GM18867 (cell line): ENCODE results near the gene PDXK.
A peak's percentile ranks its signal among the peaks of the same experiment; 100 is the strongest.

Experiments used
- ATAC-seq: cut with Tn5 transposase; IDR thresholded peaks from one replicate; pipeline ENCODE4 v1.9.1; 2021; ENCODE audit warnings: mild to moderate bottlenecking, moderate library complexity; ENCODE audit not compliant: unreplicated experiment

PDXK gene

DNA sequence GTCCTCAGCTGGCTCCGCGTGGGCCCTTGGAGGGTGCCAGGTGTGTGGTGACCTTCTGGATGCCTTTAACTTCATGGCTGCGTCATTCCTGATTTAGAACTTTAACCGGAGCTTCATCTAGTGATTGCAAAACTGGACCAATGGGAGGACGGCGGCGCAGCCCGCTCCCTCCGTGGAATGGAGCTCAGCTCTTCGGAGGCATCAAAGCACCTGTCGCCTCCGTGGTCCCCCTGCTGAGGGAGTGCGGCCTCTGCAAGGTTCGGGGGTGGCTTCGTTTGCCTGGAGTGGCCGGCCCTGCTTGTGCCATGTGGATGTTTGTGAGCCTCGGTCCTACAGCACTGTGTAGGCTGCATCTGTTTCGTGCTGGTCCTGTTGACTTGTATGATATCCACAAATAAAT is 43.0 kb downstream of the PDXK start:
- no peak for ATAC-seq

DNA sequence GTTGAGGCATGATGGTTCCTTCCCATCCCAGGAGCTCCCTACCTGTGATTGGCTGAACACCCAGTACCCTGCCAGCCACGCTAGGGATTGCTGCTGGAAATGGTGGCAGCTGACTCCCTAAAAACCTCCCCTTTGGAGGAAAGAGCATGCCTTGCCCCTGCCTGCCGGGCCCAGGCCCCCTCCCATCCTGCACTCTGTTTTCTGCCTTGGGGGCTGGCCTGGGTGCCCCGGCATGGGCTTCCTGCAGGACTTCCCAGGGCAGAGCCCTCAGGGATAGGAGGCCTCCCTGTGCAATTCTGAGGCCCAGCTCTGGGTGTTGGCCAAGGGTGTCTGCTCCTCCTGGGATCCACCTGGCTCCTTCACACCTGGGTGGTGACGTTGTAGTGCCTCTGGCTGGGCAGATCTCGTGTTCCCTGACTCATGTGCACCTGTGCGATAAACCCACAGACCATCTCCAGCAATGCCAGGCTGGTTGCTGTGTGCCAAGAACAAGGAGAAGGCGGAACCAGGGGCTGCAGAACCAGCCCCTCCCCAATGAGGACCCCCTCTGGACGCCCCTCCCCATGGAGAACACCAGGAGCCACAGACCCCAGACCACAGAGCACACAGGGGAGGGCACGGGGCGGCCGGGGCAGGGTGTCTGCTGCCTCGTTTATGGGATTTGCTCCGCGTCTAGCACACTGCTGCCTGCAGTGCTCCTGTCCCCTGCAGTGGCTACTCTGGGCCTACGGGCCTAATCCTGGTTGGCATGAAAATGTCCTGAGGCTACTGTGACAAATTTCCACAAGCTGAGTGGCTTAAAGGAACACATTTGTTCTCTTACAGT is 43.6 kb downstream of the PDXK start:
- ATAC-seq, result no peak

DNA sequence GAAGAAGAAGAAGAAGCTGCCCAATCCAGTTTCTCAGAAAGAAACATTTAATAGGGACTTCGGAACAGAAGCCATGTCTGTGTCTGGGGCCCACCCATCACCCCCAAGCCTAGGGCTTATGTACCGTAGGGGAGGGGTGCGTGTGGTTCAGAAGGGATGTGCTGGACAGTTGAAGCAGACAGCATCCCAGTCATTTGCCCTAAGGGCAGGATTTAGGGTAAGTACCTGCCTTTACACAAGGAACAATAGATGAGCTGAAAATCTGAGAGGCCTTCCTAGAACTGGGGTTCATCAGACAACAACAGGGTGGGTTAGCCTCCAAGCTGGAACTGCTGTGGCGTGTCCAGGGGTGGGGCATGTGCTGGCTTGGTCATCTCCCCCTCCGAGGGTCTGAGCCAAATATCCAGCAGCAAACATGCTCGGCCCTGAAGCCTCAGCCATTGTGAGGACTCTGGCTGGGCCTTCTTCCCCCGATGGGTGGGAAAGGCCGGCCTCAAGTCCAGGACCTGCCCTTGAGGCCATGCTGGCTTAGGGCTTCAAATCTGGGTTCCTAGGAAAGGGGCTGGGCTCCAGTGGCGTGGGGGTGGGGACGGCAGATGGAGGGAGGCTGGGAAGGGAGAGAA is 45.1 kb downstream of the PDXK start:
- ATAC-seq, result no peak

DNA sequence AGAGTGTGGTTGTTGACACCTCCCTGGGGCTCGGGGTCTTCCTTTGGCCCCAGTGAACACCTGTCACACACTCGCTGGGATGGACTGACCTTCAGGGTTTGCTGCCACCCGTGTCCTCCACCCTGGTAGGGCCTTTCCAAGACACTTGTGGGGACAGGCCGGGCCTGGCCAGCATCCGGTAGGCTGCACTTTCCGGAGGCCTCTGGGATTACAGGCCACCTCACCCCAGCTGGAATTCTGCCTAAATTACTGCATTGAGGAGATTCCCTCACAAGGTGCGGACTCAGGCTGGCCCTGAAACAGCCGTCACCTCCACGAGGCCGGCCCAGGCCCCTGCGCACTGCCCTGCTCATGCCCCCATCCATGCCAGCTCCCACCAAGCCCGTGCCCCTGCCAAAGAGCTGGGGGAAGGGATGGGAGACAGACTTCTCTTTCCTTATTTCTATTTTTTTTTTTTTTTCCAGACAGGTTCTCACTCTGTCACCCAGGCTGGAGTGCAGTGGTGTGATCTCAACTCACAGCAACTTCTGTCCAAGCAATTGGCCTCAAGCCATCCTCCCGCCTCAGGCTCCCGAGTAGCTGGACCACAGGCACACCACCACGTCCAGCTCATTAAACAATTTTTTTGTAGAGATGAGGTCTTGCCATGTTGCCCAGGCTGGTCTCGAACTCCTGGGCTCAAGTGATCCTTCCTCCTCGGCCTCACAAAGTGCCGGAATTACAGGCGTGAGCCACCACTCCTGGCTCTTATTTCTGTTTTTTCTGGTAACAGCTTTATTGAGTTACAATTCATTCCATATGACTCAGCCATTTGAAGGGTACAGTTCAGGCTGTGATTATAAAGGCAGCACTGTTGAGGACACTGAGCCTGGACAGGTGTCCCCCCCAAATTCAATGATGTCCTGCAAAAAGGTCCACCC is 45.9 kb downstream of the PDXK start:
- no peak for ATAC-seq

DNA sequence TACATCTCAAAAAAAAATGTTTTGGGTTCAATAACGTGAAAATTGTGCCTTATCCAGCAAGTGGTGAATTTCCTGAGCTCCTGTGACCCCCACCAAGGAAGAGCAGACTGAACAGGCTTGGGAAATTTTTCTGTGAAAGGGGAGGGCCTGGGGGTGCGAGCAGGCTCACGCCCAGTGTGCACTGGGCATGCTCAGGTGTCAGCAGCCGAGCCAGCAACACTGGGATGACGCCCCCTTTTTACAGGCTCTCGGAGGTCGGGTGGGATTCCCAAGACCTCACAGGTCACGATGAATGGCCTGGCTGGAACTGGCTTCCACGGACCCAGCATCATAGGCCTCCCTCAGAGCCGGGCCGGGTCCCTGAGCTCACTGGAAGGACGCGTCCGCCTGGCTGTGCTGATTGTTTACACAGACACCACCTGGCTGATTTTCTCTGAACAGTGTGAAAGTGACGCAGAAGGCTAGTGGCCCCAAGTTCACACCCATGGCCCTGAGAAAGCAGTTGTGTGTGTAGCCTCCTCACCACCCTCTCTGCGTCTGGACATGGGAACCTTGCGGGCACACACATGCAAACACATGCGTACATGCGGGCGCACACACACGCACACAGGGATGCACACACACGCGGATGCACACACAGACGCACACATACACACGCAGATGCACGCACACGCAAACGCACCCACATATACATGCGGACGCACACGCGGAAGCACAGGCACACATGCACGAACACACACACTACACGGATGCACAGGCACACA is 48.0 kb downstream of the PDXK start:
- ATAC-seq, result no peak

- no peak for ATAC-seq
Observed at GRCh38 chr21:43767498-43767983, 48.6 kb downstream of the PDXK start.

- no peak for ATAC-seq
Observed at GRCh38 chr21:43767984-43768867, 49.3 kb downstream of the PDXK start.

DNA sequence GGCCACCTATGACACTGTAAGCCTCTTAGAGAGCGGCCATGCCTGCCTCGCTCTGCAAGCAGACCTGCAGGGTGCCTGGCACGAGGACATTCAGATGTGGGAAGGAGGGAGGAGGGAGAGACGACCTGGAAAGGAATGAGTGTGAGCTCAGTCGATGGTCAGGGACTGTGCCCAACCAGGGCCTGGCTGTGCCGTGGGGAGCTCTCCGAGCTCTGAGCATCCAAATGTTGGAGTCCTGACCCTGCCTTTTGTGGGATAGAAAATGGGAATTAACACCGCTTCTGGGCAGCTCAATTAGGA is 49.9 kb downstream of the PDXK start:
- ATAC-seq, result no peak

DNA sequence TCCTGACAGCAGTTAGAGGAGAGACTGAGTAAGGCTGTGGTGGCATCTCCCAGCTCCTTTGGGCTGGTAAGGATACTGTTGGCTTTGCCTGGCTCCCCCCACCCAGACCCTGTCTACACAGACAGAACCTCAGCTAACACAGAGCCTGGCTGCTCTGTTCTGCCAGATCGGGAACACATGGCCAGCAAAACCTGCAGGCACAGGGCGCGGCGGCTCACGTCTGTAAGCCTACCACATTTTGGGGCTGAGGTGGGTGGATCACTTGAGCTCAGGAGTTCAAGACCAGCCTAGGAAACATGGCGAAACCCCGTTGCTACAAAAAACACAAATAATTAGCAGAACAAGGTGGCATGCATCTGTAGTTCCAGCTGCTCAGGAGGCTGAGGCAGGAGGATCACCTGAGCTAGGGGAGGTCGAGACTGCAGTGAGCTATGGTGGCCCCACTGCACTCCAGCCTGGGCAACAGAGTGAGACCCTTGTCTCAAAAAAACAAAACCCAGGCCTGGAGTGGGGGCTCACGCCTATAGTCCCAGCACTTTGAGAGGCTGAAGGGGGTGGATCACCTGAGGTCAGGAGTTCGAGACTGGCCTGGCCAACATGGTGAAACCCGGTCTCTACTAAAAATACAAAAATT is 50.5 kb downstream of the PDXK start:
- no peak for ATAC-seq

- ATAC-seq, result no peak
Observed at GRCh38 chr21:43770066-43770655, 51.2 kb downstream of the PDXK start.

DNA sequence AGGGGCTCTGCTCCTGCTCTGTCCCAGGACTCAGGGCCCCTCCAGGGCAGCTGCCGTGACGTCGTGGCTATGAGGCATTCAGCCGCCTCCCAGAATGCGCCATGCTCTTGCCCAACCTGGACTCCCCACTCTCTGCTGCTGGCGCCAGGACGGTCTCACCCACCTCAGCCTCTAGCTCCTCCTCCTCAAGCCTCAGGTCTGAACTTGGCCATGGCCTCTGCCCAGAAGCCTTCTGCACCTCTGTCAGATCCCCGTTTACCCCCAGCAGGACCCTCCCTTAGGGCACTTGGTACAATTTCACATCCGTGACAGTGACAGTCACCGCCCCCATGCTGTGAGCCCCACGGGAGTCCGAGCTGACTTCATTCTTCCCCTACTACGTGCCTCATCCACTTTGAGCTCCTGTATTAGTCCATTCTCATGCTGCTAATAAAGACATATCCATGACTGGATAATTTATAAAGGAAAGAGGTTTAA is 52.3 kb downstream of the PDXK start:
- ATAC-seq, result no peak

- ATAC-seq, result no peak
Observed at GRCh38 chr21:43771698-43772424, 52.9 kb downstream of the PDXK start.

- no peak for ATAC-seq
Observed at GRCh38 chr21:43772425-43772821, 53.5 kb downstream of the PDXK start.

- ATAC-seq, result no peak
Observed at GRCh38 chr21:43774163-43774562, 55.2 kb downstream of the PDXK start.

DNA sequence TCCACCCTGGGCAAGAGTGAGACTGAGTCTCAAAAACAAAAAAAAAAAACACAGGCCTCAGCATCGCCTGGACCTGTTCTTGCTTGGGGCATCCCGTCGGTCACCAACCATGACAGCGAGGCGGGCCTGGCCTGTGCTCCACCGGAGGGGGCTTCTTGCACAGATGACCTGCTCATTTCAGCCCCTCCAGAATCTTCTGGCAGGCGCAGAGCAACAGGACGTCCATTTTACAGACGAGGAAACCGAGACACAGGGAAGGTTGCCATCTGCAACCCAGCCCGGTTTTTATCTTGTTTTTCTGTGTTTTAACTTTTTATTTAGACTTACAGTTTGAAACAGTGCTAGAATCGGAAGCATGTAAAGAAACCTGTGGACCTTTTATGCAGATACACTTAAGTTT is 56.3 kb downstream of the PDXK start:
- no peak for ATAC-seq

- peak; percentile 74 for ATAC-seq
Observed at GRCh38 chr21:43775795-43776430, 57.0 kb downstream of the PDXK start, which contains the start of gene CSTB. Gene CSTB, minus strand, starts transcription at chr21:43776308. Its CDS starts 39 bp downstream, at chr21:43776269.

DNA sequence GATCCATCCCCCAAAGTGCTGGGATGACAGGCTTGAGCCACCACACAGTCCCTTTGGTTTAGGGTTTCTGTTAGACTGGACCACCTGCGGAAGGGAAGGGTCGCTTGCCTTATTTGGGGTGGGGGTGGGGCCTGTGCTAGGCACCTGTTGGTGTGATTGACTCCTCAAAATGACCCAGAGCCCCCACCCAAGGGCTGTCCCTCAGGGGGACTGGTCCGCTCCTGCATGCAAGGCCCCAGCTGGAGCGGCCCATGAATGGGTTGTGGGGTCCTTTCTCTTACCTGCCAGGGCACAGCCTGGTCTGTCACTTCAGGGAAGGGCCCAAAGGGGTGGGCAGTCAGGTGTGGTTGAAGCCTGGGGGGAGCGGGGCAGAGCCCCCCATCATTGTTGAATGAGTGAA is 59.0 kb downstream of the PDXK start:
- no peak for ATAC-seq
